Ishikawa (cell line): ENCODE data around the gene BTBD2.

Experiments used
- CEBPB ChIP-seq: IDR thresholded peaks from 2 replicates; pipeline ENCODE4 v1.6.1; 2012
- CREB1 ChIP-seq: IDR thresholded peaks from 2 replicates; pipeline ENCODE4 v1.6.1; 2012; ENCODE audit warnings: low read depth
- EGR1 ChIP-seq: IDR thresholded peaks from 2 replicates; pipeline ENCODE4 v1.6.1; 2012
- EP300 ChIP-seq: IDR thresholded peaks from 2 replicates; pipeline ENCODE4 v1.6.1; 2012; ENCODE audit warnings: borderline replicate concordance
- FOXM1 ChIP-seq: IDR thresholded peaks from 2 replicates; pipeline ENCODE4 v1.6.1; 2012; ENCODE audit warnings: low read depth, borderline replicate concordance
- MAX ChIP-seq: IDR thresholded peaks from 2 replicates; pipeline ENCODE4 v1.6.1; 2012
- NFIC ChIP-seq: IDR thresholded peaks from 2 replicates; pipeline ENCODE4 v1.6.1; 2012
- RAD21 ChIP-seq: IDR thresholded peaks from 2 replicates; pipeline ENCODE4 v1.6.1; 2012; ENCODE audit warnings: low read depth
- REST ChIP-seq: IDR thresholded peaks from 2 replicates; pipeline ENCODE4 v1.6.1; 2012; ENCODE audit warnings: low read depth, mild to moderate bottlenecking
- TAF1 ChIP-seq: IDR thresholded peaks from 2 replicates; pipeline ENCODE4 v1.6.1; 2012; ENCODE audit warnings: low read depth, mild to moderate bottlenecking
- TCF12 ChIP-seq: IDR thresholded peaks from 2 replicates; pipeline ENCODE4 v1.6.1; 2012; ENCODE audit warnings: low read depth
- TEAD4 ChIP-seq: IDR thresholded peaks from 2 replicates; pipeline ENCODE4 v1.6.1; 2012
- USF1 ChIP-seq: IDR thresholded peaks from 2 replicates; pipeline ENCODE4 v1.6.1; 2012
- YY1 ChIP-seq: IDR thresholded peaks from 2 replicates; pipeline ENCODE4 v1.6.1; 2012; ENCODE audit warnings: low read depth
- ZBTB7A ChIP-seq: IDR thresholded peaks from 2 replicates; pipeline ENCODE4 v1.6.1; 2012; ENCODE audit warnings: low read depth

The BTBD2 gene

GRCh38 chr19:1997353-1998233 lies 17.9 kb downstream of the BTBD2 start:
- TF ChIP-seq FOXM1 (no peak), NFIC (no peak), EGR1 (no peak), USF1 (no peak), TCF12 (no peak)

GRCh38 chr19:1992759-1993260 lies 22.7 kb downstream of the BTBD2 start:
- TF ChIP-seq EP300 (no peak), RAD21 (no peak), NFIC (no peak), TEAD4 (no peak), TCF12 (no peak)

GRCh38 chr19:1991018-1991913 lies 24.2 kb downstream of the BTBD2 start:
- no peak for TF ChIP-seq TEAD4
- TF ChIP-seq YY1, result no peak
- TF ChIP-seq CREB1, result no peak
- TF ChIP-seq EGR1, result no peak
- no peak for TF ChIP-seq TCF12
- no peak for TF ChIP-seq ZBTB7A
- no peak for TF ChIP-seq CEBPB
- no peak for TF ChIP-seq USF1
- no peak for TF ChIP-seq FOXM1
- TF ChIP-seq EP300, result no peak
- no peak for TF ChIP-seq NFIC
- no peak for TF ChIP-seq RAD21
- no peak for TF ChIP-seq REST
- no peak for TF ChIP-seq MAX
- TF ChIP-seq TAF1, result no peak

- no peak for TF ChIP-seq RAD21
- no peak for TF ChIP-seq CEBPB
- TF ChIP-seq MAX, result no peak
- TF ChIP-seq TAF1, result no peak
- TF ChIP-seq FOXM1, result no peak
- no peak for TF ChIP-seq EGR1
- TF ChIP-seq CREB1, result no peak
- no peak for TF ChIP-seq EP300
Measured at GRCh38 chr19:1990230-1991017, 25.1 kb downstream of the BTBD2 start.

- TF ChIP-seq TEAD4, result no peak
- no peak for TF ChIP-seq YY1
- no peak for TF ChIP-seq CREB1
- TF ChIP-seq CEBPB, result no peak
- no peak for TF ChIP-seq FOXM1
Measured at GRCh38 chr19:1989513-1990229, 25.8 kb downstream of the BTBD2 start.
